HepG2 (cell line): ENCODE results near the gene ACVR2A. TPM values are rescaled to one million over a fixed set of nuclear protein-coding genes. Genes with fewer than 3 reads are reported as not detected.

ENCODE experiments used
- GATAD1 ChIP-seq: IDR thresholded peaks from 2 replicates; pipeline ENCODE4 v1.6.1; 2016; ENCODE audit warnings: missing genetic modification reagents, missing compliant biosample characterization
- IKZF4 ChIP-seq: sonication (generic); formaldehyde crosslinking; IDR thresholded peaks from 2 replicates; pipeline ENCODE4 v1.5.1; 2020; ENCODE audit warnings: borderline replicate concordance, mild to moderate bottlenecking, low read depth, missing genetic modification reagents; ENCODE audit errors: not compliant biosample characterization
- NBN ChIP-seq: fragments of 450-650 bp; conservative IDR thresholded peaks from 2 replicates; pipeline ENCODE4 v1.6.1; 2017
- NFE2L2 ChIP-seq: fragments of 150-350 bp; IDR thresholded peaks from 2 replicates; pipeline ENCODE4 v1.6.1; 2014; ENCODE audit warnings: low read length
- NRL ChIP-seq: sonication (generic); formaldehyde crosslinking; IDR thresholded peaks from 2 replicates; pipeline ENCODE4 v1.5.0; 2020; ENCODE audit warnings: missing genetic modification reagents, mild to moderate bottlenecking, moderate library complexity, borderline replicate concordance
- SRF ChIP-seq: IDR thresholded peaks from 2 replicates; pipeline ENCODE4 v1.6.1; 2011; ENCODE audit warnings: mild to moderate bottlenecking, low read depth, low read length, moderate library complexity
- ZNF652 ChIP-seq: IDR thresholded peaks from 2 replicates; pipeline ENCODE4 v1.6.1; 2016; ENCODE audit warnings: low read depth, borderline replicate concordance
- ZNF768 ChIP-seq: sonication (generic); formaldehyde crosslinking; IDR thresholded peaks from 2 replicates; pipeline ENCODE4 v1.4.0; 2020; ENCODE audit warnings: missing genetic modification reagents
- ZNF839 ChIP-seq: sonication (generic); formaldehyde crosslinking; IDR thresholded peaks from 2 replicates; pipeline ENCODE4 v1.4.0; 2020; ENCODE audit warnings: missing genetic modification reagents, mild to moderate bottlenecking, borderline replicate concordance
- ZSCAN21 ChIP-seq: sonication (generic); formaldehyde crosslinking; IDR thresholded peaks from 2 replicates; pipeline ENCODE4 v1.8.0; 2022; ENCODE audit warnings: mild to moderate bottlenecking, missing genetic modification reagents, moderate library complexity, borderline replicate concordance
- polyA plus RNA-seq, 8 experiments: library from polyadenylated mRNA; depleted of rRNA in 3 of 8; stranded (reverse) in 7 of 8; unstranded in 1 of 8; fragments of >200 nt; fragmentation: Illumina TruSeq in 4 of 8; extraction: Trizol in 4 of 8; gene quantifications; 2 replicates each; pipeline versions ENCODE4 v1.2.1 to v1.2.3, GENCODE V29; 2011 to 2016; ENCODE audit warnings: low read depth in 4 of 8, missing spikeins in 1 of 8, mixed read lengths in 1 of 8; ENCODE audit not compliant: insufficient read depth in 1 of 8
- total RNA-seq, 5 experiments: library from RNA; depleted of rRNA; stranded (reverse); fragments of >200 nt; fragmentation: Illumina TruSeq; extraction: Trizol; gene quantifications; 2 replicates each; pipeline ENCODE4 v1.2.3, GENCODE V29; 2016; ENCODE audit warnings: low read depth in 1 of 5
- TF ChIP-seq, protein P1 (sequence below): sonication (generic); formaldehyde crosslinking; IDR thresholded peaks from 2 replicates; pipeline ENCODE4 v1.4.0; 2020; ENCODE audit warnings: mild to moderate bottlenecking, missing genetic modification reagents
- TF ChIP-seq, protein P2 (sequence below): sonication (generic); formaldehyde crosslinking; IDR thresholded peaks from 2 replicates; pipeline ENCODE4 v1.4.0; 2020; ENCODE audit warnings: mild to moderate bottlenecking, missing genetic modification reagents
- TF ChIP-seq, protein P3 (sequence below): sonication (generic); formaldehyde crosslinking; IDR thresholded peaks from 2 replicates; pipeline ENCODE4; 2020; ENCODE audit warnings: missing genetic modification reagents, mild to moderate bottlenecking, borderline replicate concordance

Gene ACVR2A
- total and polyA plus RNA-seq, 2 of the 13 experiments (the other 11 are each of a cell fraction or from before 2014, with no cell fraction given), result 8.3 to 18.0 TPM

DNA sequence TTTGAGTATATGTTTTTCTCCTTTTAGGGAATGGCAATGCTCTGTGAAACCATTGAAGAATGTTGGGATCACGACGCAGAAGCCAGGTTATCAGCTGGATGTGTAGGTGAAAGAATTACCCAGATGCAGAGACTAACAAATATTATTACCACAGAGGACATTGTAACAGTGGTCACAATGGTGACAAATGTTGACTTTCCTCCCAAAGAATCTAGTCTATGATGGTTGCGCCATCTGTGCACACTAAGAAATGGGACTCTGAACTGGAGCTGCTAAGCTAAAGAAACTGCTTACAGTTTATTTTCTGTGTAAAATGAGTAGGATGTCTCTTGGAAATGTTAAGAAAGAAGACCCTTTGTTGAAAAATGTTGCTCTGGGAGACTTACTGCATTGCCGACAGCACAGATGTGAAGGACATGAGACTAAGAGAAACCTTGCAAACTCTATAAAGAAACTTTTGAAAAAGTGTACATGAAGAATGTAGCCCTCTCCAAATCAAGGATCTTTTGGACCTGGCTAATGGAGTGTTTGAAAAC lies 82.3 kb downstream of the ACVR2A start (continued):
- TF ChIP-seq, protein P1, sequence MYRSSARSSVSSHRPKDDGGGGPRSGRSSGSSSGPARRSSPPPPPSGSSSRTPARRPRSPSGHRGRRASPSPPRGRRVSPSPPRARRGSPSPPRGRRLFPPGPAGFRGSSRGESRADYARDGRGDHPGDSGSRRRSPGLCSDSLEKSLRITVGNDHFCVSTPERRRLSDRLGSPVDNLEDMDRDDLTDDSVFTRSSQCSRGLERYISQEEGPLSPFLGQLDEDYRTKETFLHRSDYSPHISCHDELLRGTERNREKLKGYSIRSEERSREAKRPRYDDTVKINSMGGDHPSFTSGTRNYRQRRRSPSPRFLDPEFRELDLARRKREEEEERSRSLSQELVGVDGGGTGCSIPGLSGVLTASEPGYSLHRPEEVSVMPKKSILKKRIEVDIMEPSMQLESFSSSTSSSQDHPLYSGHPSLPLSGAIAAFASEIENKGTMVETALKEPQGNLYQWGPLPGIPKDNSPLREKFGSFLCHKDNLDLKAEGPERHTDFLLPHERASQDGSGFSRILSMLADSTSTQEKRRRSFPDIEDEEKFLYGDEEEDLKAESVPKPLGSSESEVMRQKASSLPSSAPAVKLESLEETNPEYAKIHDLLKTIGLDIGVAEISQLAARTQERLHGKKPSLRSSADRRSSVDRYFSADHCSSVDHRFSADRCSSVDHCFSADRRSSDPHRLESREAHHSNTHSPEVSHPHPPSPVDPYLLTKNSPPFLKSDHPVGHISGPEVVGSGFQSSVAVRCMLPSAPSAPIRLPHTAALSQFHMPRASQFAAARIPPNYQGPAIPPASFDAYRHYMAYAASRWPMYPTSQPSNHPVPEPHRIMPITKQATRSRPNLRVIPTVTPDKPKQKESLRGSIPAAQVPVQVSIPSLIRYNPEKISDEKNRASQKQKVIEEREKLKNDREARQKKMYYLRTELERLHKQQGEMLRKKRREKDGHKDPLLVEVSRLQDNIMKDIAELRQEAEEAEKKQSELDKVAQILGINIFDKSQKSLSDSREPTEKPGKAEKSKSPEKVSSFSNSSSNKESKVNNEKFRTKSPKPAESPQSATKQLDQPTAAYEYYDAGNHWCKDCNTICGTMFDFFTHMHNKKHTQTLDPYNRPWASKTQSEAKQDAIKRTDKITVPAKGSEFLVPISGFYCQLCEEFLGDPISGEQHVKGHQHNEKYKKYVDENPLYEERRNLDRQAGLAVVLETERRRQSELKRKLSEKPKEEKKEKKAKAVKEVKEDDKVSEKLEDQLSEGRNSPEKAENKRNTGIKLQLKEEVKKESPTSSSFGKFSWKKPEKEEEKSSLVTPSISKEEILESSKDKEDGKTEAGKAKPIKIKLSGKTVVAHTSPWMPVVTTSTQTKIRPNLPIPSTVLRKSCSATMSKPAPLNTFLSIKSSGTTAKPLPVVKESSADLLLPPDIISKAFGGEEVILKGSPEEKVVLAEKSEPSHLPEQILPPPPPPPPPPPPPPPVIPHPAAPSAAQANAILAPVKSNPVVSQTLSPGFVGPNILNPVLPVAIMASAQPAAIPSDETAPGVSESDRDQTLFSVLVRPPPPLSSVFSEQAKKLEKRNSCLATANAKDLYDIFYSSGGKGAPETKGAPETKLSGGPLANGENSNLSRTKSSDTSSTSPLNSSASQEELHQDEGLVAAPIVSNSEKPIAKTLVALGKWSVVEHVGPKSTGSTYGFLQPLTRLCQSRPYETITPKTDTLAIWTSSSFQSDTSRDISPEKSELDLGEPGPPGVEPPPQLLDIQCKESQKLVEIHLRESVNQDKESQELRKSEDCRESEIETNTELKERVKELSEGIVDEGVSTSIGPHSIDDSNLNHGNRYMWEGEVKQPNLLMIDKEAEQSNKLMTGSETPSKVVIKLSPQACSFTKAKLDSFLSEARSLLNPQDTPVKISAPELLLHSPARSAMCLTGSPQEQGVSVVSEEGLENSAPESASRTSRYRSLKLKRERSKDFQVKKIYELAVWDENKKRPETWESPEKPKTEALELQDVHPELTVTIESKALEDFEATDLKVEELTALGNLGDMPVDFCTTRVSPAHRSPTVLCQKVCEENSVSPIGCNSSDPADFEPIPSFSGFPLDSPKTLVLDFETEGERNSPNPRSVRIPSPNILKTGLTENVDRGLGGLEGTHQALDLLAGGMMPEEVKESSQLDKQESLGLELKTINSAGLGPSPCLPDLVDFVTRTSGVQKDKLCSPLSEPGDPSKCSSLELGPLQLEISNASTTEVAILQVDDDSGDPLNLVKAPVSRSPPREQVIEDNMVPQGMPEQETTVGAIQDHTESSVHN (CRISPR knock-in tag), result no peak
- TF ChIP-seq ZNF839 (CRISPR knock-in tag), result no peak
- TF ChIP-seq ZNF652, result peak; percentile 64; the same call in 1 of the 2 replicates
- TF ChIP-seq, protein P2, sequence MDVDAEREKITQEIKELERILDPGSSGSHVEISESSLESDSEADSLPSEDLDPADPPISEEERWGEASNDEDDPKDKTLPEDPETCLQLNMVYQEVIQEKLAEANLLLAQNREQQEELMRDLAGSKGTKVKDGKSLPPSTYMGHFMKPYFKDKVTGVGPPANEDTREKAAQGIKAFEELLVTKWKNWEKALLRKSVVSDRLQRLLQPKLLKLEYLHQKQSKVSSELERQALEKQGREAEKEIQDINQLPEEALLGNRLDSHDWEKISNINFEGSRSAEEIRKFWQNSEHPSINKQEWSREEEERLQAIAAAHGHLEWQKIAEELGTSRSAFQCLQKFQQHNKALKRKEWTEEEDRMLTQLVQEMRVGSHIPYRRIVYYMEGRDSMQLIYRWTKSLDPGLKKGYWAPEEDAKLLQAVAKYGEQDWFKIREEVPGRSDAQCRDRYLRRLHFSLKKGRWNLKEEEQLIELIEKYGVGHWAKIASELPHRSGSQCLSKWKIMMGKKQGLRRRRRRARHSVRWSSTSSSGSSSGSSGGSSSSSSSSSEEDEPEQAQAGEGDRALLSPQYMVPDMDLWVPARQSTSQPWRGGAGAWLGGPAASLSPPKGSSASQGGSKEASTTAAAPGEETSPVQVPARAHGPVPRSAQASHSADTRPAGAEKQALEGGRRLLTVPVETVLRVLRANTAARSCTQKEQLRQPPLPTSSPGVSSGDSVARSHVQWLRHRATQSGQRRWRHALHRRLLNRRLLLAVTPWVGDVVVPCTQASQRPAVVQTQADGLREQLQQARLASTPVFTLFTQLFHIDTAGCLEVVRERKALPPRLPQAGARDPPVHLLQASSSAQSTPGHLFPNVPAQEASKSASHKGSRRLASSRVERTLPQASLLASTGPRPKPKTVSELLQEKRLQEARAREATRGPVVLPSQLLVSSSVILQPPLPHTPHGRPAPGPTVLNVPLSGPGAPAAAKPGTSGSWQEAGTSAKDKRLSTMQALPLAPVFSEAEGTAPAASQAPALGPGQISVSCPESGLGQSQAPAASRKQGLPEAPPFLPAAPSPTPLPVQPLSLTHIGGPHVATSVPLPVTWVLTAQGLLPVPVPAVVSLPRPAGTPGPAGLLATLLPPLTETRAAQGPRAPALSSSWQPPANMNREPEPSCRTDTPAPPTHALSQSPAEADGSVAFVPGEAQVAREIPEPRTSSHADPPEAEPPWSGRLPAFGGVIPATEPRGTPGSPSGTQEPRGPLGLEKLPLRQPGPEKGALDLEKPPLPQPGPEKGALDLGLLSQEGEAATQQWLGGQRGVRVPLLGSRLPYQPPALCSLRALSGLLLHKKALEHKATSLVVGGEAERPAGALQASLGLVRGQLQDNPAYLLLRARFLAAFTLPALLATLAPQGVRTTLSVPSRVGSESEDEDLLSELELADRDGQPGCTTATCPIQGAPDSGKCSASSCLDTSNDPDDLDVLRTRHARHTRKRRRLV (CRISPR knock-in tag), result no peak
- TF ChIP-seq NRL (CRISPR knock-in tag), result no peak
- no peak for TF ChIP-seq ZSCAN21 (CRISPR knock-in tag)
- no peak for TF ChIP-seq NFE2L2
- peak; percentile 68 for TF ChIP-seq GATAD1 (CRISPR knock-in tag)
- no peak for TF ChIP-seq ZNF768 (CRISPR knock-in tag)
- peak; percentile 57; the same call in 1 of the 2 replicates for TF ChIP-seq SRF
- no peak for TF ChIP-seq IKZF4 (CRISPR knock-in tag)
- no peak for TF ChIP-seq NBN
- TF ChIP-seq, protein P3, sequence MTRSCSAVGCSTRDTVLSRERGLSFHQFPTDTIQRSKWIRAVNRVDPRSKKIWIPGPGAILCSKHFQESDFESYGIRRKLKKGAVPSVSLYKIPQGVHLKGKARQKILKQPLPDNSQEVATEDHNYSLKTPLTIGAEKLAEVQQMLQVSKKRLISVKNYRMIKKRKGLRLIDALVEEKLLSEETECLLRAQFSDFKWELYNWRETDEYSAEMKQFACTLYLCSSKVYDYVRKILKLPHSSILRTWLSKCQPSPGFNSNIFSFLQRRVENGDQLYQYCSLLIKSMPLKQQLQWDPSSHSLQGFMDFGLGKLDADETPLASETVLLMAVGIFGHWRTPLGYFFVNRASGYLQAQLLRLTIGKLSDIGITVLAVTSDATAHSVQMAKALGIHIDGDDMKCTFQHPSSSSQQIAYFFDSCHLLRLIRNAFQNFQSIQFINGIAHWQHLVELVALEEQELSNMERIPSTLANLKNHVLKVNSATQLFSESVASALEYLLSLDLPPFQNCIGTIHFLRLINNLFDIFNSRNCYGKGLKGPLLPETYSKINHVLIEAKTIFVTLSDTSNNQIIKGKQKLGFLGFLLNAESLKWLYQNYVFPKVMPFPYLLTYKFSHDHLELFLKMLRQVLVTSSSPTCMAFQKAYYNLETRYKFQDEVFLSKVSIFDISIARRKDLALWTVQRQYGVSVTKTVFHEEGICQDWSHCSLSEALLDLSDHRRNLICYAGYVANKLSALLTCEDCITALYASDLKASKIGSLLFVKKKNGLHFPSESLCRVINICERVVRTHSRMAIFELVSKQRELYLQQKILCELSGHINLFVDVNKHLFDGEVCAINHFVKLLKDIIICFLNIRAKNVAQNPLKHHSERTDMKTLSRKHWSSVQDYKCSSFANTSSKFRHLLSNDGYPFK (CRISPR knock-in tag), result no peak
